LNCAP (cell line): ENCODE results near the gene ANO3.

Experiments used
- CTCF ChIP-seq: fragments of 450-650 bp; IDR thresholded peaks from 2 replicates; pipeline ENCODE4 v1.5.1; 2017; ENCODE audit warnings: mild to moderate bottlenecking

Gene ANO3

GRCh38 chr11:26687351-26687750 lies 355.4 kb downstream of the ANO3 start:
- TF ChIP-seq CTCF, result no peak

GRCh38 chr11:26688701-26689100 lies 356.8 kb downstream of the ANO3 start:
- no peak for TF ChIP-seq CTCF

GRCh38 chr11:26696330-26696729 lies 364.4 kb downstream of the ANO3 start:
- TF ChIP-seq CTCF, result no peak

GRCh38 chr11:26698224-26698623 lies 366.3 kb downstream of the ANO3 start:
- TF ChIP-seq CTCF, result no peak

GRCh38 chr11:26700574-26701235 lies 368.8 kb downstream of the ANO3 start:
- no peak for TF ChIP-seq CTCF

- no peak for TF ChIP-seq CTCF
These were observed 370.5 kb downstream of the ANO3 start for GRCh38 chr11:26702406-26702805.

- TF ChIP-seq CTCF, result no peak
These were observed 371.7 kb downstream of the ANO3 start for GRCh38 chr11:26703411-26704191.
